ENCODE results near the gene SLC35F5.
"Not testable (repeated sequence)": the region's sequence is repeated elsewhere in the genome, so short reads cannot be mapped to it uniquely, and the experiment has no call there.

The SLC35F5 gene

DNA sequence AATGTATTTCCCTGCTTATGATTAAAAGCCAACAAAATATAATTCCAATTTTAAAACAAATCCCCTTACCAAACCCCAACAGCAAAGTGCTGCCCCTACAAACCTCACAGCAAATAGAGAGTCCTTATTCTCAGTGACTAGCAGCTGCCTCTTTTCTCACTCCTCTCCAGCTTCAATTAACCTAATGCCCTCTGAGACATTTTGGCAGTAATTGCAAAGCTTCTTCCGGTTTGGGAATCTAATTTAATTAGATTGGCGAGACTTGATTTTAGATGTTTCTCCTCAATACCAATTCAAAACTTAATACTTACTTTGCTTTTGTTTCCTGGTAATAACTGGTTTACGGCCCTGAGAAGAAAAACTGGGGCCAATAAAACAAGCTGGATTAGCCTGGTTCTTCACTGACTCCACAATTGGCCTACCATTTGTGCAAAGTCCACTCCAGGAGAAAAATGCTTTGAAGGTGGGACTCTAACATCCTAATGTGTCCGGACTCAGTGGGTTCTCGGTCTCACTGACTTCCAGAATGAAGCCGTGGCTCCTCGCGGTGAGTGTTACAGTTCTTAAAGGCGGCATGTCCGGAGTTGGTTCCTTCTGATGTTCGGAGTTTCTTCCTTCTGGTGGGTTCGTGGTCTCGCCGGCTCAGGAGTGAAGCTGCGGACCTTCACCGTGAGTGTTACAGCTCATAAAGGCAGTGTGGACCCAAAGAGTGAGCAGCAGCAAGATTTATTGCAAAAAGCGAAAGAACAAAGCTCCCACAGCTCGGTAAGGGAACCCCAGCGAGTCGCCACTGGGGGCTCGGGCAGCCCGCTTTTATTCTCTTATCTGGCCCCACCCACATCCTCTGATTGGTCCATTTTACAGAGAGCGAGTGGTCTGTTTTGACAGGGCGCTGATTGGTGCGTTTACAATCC lies 52.8 kb downstream of the SLC35F5 start:
- H3K4me3 ChIP-seq (ENCODE audit: insufficient read depth in 1 of 2, low read depth in 1 of 2, low read length in 2 of 2) = no peak overlapping the region
- H3K9me3 ChIP-seq (ENCODE audit: control insufficient read depth, low read length) = no peaks in the 10 kb centered on the region
- no peak overlapping the region for H3K23ac ChIP-seq (ENCODE audit: low read length in 2 of 2)
- H3K9ac ChIP-seq (ENCODE audit: low read length) = no peak overlapping the region
- H3K4ac ChIP-seq (ENCODE audit: low read depth in 1 of 2, low read length in 2 of 2) = no peak overlapping the region
- H4K91ac ChIP-seq (ENCODE audit: low read length) = no peak overlapping the region
- WGBS = 97% methylated on average over 25 of the region's 25 CpGs
- H3K18ac ChIP-seq (ENCODE audit: low read depth in 1 of 2, low read length in 2 of 2) = no peak overlapping the region
- no peak overlapping the region for H3K4me2 ChIP-seq (ENCODE audit: low read length, poor library complexity, severe bottlenecking)
- no peak for DNase-seq
- H2BK15ac ChIP-seq (ENCODE audit: low read depth, poor library complexity, severe bottlenecking) = no peak overlapping the region
- H3K27me3 ChIP-seq (ENCODE audit: control insufficient read depth in 1 of 2, insufficient read depth in 1 of 2, low read length in 2 of 2) = no peaks in the 10 kb centered on the region
- H2AK5ac ChIP-seq (ENCODE audit: low read length, severe bottlenecking) = no peak overlapping the region
- H2BK12ac ChIP-seq (ENCODE audit: low read length in 2 of 2) = no peak overlapping the region
- H3K79me1 ChIP-seq (replicated peaks; ENCODE audit: low read length, poor library complexity, severe bottlenecking) = no peaks in the 10 kb centered on the region
- H2AFZ ChIP-seq (ENCODE audit: low read depth, low read length) = no peak overlapping the region
- H3K36me3 ChIP-seq (ENCODE audit: control insufficient read depth in 1 of 2, insufficient read depth in 2 of 2, low read depth in 1 of 2, low read length in 2 of 2) = peaks cover 15 to 37% of the 10 kb centered on the region in 2 experiments
- peaks cover 3% of the 10 kb centered on the region for H3K4me1 ChIP-seq (ENCODE audit: control insufficient read depth, insufficient read depth, low read depth, low read length)
- no peak overlapping the region for H2BK5ac ChIP-seq (ENCODE audit: low read depth, low read length, poor library complexity, severe bottlenecking)
- H2BK120ac ChIP-seq (ENCODE audit: low read depth, low read length) = no peak overlapping the region
- H3K14ac ChIP-seq (ENCODE audit: low read length in 2 of 2) = no peak overlapping the region
- H3K27ac ChIP-seq (ENCODE audit: low read length, poor library complexity, severe bottlenecking) = no peak overlapping the region
- no peak overlapping the region for H4K8ac ChIP-seq (ENCODE audit: low read length)

DNA sequence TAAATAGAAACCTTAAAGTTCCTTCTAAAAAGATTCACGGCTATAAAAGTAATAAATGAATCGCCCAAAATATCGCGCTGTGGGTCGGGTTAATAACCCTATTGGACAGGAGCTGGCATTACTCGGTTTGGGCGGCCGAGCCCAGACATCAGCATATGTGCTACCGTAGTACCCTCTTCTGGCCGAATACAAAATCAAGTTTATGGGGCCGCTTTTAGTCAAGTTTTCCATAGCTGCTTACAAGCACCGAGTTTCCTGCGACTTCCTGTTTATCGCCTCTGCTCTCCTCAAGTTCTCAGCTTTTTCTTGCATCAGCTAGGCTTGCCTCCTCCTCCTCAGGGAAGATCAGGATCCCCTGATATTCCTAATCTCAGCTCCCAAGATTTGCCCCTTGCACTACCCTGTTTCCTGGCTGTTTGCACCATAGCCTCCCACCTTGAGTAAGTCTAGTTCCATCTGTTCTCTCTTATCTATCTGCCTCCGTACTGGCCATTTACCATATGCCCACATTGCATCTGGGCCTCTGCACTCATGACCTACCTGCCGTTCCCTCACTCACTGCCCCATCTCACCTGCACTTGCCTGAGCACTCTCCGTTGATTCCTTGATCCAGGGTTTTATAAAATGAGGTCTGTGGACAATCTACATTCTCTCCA lies 56.1 kb downstream of the SLC35F5 start:
- no peak overlapping the region for H2BK12ac ChIP-seq (ENCODE audit: low read length in 2 of 2)
- no peak overlapping the region for H4K91ac ChIP-seq (ENCODE audit: low read length)
- H3K4me2 ChIP-seq (ENCODE audit: low read length, poor library complexity, severe bottlenecking) = no peak overlapping the region
- H2BK5ac ChIP-seq (ENCODE audit: low read depth, low read length, poor library complexity, severe bottlenecking) = no peak overlapping the region
- H4K8ac ChIP-seq (ENCODE audit: low read length) = peak overlapping the region; percentile 91
- no peaks in the 10 kb centered on the region for H3K9me3 ChIP-seq (ENCODE audit: control insufficient read depth, low read length)
- peak overlapping the region; percentile 6 to 16 for H3K18ac ChIP-seq (ENCODE audit: low read depth in 1 of 2, low read length in 2 of 2)
- WGBS = 41% methylated on average over 17 of the region's 17 CpGs
- no peak overlapping the region for H3K4me3 ChIP-seq (ENCODE audit: insufficient read depth in 1 of 2, low read depth in 1 of 2, low read length in 2 of 2)
- no peak overlapping the region for H2BK120ac ChIP-seq (ENCODE audit: low read depth, low read length)
- H3K23ac ChIP-seq (ENCODE audit: low read length in 2 of 2) = no peak overlapping the region
- H2AFZ ChIP-seq (ENCODE audit: low read depth, low read length) = peak overlapping the region; percentile 76
- no peaks in the 10 kb centered on the region for H3K79me1 ChIP-seq (replicated peaks; ENCODE audit: low read length, poor library complexity, severe bottlenecking)
- no peaks in the 10 kb centered on the region for H3K27me3 ChIP-seq (ENCODE audit: control insufficient read depth in 1 of 2, insufficient read depth in 1 of 2, low read length in 2 of 2)
- no peak overlapping the region for H3K9ac ChIP-seq (ENCODE audit: low read length)
- H2BK15ac ChIP-seq (ENCODE audit: low read depth, poor library complexity, severe bottlenecking) = no peak overlapping the region
- H3K4ac ChIP-seq (ENCODE audit: low read depth in 1 of 2, low read length in 2 of 2) = no peak overlapping the region
- DNase-seq = peak; percentile 80
- peaks cover 11 to 14% of the 10 kb centered on the region in 2 experiments for H3K36me3 ChIP-seq (ENCODE audit: control insufficient read depth in 1 of 2, insufficient read depth in 2 of 2, low read depth in 1 of 2, low read length in 2 of 2)
- no peak overlapping the region for H2AK5ac ChIP-seq (ENCODE audit: low read length, severe bottlenecking)
- H3K27ac ChIP-seq (ENCODE audit: low read length, poor library complexity, severe bottlenecking) = no peak overlapping the region
- H3K14ac ChIP-seq (ENCODE audit: low read length in 2 of 2) = no peak overlapping the region
- peaks cover 3% of the 10 kb centered on the region for H3K4me1 ChIP-seq (ENCODE audit: control insufficient read depth, insufficient read depth, low read depth, low read length)

DNA sequence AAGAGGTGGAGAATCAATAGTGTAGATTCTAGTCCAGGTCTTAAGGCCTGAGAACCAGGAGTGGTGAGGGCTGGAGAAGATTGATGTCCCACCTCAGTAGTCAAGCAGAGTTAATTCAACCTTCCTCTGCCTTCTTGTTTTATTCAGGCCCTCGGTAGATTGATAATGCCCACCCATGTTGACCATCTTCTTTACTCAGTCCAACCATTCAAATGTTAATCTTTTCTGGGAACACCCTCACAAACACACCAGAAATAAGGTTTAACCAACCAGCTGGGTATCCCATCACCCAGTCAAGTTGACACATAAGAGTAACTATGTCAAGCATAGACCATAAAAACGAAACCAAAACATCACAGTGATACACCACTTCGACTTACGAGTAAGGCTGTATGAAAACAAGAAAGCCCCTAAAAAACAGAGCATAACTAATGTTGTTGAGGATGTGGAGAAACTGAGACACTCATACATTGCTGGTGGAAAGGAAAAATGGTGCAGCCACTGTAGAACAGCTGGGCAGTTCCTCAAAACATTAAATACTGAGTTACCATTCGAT lies 57.5 kb downstream of the SLC35F5 start:
- no peak overlapping the region for H3K4me2 ChIP-seq (ENCODE audit: low read length, poor library complexity, severe bottlenecking)
- no peak overlapping the region for H3K27ac ChIP-seq (ENCODE audit: low read length, poor library complexity, severe bottlenecking)
- H3K23ac ChIP-seq (ENCODE audit: low read length in 2 of 2) = no peak overlapping the region
- no peak overlapping the region for H2AFZ ChIP-seq (ENCODE audit: low read depth, low read length)
- H3K79me1 ChIP-seq (replicated peaks; ENCODE audit: low read length, poor library complexity, severe bottlenecking) = no peaks in the 10 kb centered on the region
- no peak overlapping the region for H2BK120ac ChIP-seq (ENCODE audit: low read depth, low read length)
- H4K91ac ChIP-seq (ENCODE audit: low read length) = no peak overlapping the region
- 95% methylated on average over 2 of the region's 5 CpGs for WGBS
- H2AK5ac ChIP-seq (ENCODE audit: low read length, severe bottlenecking) = no peak overlapping the region
- peaks cover 0 to 7% of the 10 kb centered on the region in 2 experiments for H3K36me3 ChIP-seq (ENCODE audit: control insufficient read depth in 1 of 2, insufficient read depth in 2 of 2, low read depth in 1 of 2, low read length in 2 of 2)
- no peaks in the 10 kb centered on the region for H3K27me3 ChIP-seq (ENCODE audit: control insufficient read depth in 1 of 2, insufficient read depth in 1 of 2, low read length in 2 of 2)
- H4K8ac ChIP-seq (ENCODE audit: low read length) = no peak overlapping the region
- no peak overlapping the region for H2BK5ac ChIP-seq (ENCODE audit: low read depth, low read length, poor library complexity, severe bottlenecking)
- no peak overlapping the region for H3K4me3 ChIP-seq (ENCODE audit: insufficient read depth in 1 of 2, low read depth in 1 of 2, low read length in 2 of 2)
- H3K4ac ChIP-seq (ENCODE audit: low read depth in 1 of 2, low read length in 2 of 2) = no peak overlapping the region
- H3K18ac ChIP-seq (ENCODE audit: low read depth in 1 of 2, low read length in 2 of 2) = no peak overlapping the region
- no peaks in the 10 kb centered on the region for H3K9me3 ChIP-seq (ENCODE audit: control insufficient read depth, low read length)
- no peak for DNase-seq
- no peak overlapping the region for H2BK12ac ChIP-seq (ENCODE audit: low read length in 2 of 2)
- no peak overlapping the region for H3K9ac ChIP-seq (ENCODE audit: low read length)
- H3K14ac ChIP-seq (ENCODE audit: low read length in 2 of 2) = no peak overlapping the region
- H2BK15ac ChIP-seq (ENCODE audit: low read depth, poor library complexity, severe bottlenecking) = no peak overlapping the region
- H3K4me1 ChIP-seq (ENCODE audit: control insufficient read depth, insufficient read depth, low read depth, low read length) = peaks cover 3% of the 10 kb centered on the region

DNA sequence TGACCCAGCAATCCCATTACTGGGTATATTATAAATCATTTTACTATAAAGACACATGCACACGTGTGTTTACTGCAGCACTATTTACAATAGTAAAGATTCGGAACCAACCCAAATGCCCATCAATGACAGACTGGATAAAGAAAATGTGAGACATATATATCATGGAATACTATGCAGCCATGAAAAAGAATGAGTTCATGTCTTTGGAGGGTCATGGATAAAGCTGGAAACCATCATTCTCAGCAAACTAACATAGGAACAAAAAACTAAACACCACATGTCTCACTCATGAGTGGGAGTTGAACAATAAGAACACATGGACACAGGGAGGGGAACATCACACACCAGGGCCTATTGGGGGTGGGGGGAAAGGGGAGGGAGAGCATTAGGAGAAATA lies 58.2 kb downstream of the SLC35F5 start:
- H3K14ac ChIP-seq (ENCODE audit: low read length in 2 of 2) = not testable (repeated sequence)

More for the DNA sequence above, 58.2 kb downstream of the SLC35F5 start:
- WGBS = no CpG with 5 or more reads among the region's 2 CpGs
- H3K9ac ChIP-seq (ENCODE audit: low read length); H3K4me2 ChIP-seq (ENCODE audit: low read length, poor library complexity, severe bottlenecking); H4K8ac ChIP-seq (ENCODE audit: low read length); H3K27ac ChIP-seq (ENCODE audit: low read length, poor library complexity, severe bottlenecking); H2BK5ac ChIP-seq (ENCODE audit: low read depth, low read length, poor library complexity, severe bottlenecking); H3K4ac ChIP-seq (ENCODE audit: low read depth in 1 of 2, low read length in 2 of 2); H3K27me3 ChIP-seq (ENCODE audit: control insufficient read depth in 1 of 2, insufficient read depth in 1 of 2, low read length in 2 of 2); H2BK12ac ChIP-seq (ENCODE audit: low read length in 2 of 2); DNase-seq; H2AFZ ChIP-seq (ENCODE audit: low read depth, low read length); H2BK120ac ChIP-seq (ENCODE audit: low read depth, low read length); H3K36me3 ChIP-seq (ENCODE audit: control insufficient read depth in 1 of 2, insufficient read depth in 2 of 2, low read depth in 1 of 2, low read length in 2 of 2); H3K18ac ChIP-seq (ENCODE audit: low read depth in 1 of 2, low read length in 2 of 2); H2AK5ac ChIP-seq (ENCODE audit: low read length, severe bottlenecking); H3K9me3 ChIP-seq (ENCODE audit: control insufficient read depth, low read length); H3K4me1 ChIP-seq (ENCODE audit: control insufficient read depth, insufficient read depth, low read depth, low read length); H3K79me1 ChIP-seq (replicated peaks; ENCODE audit: low read length, poor library complexity, severe bottlenecking); H4K91ac ChIP-seq (ENCODE audit: low read length); H3K23ac ChIP-seq (ENCODE audit: low read length in 2 of 2); H2BK15ac ChIP-seq (ENCODE audit: low read depth, poor library complexity, severe bottlenecking); H3K4me3 ChIP-seq (ENCODE audit: insufficient read depth in 1 of 2, low read depth in 1 of 2, low read length in 2 of 2): not testable (repeated sequence)

Data from mesenchymal stem cell (in vitro differentiated cells and primary cell).